Measurements from ENCODE around the gene ASPM. TPM values are rescaled to one million over a fixed set of nuclear protein-coding genes. Genes with fewer than 3 reads are reported as not detected.

ASPM gene
- total and polyA plus RNA-seq, 2 donors (not counting 1 experiment from before 2014, with no cell fraction given): 4.4 to 9.7 TPM

GRCh38 chr1:197096137-197096536 is 50.3 kb downstream of the ASPM start:
- no peaks in the 10 kb centered on the region for H3K9me3 ChIP-seq (ENCODE audit: control insufficient read depth, insufficient read depth, low read depth, low read length)
- no peak for DNase-seq (ENCODE audit: low read depth in 2 of 2)
- H3K27ac ChIP-seq (ENCODE audit: insufficient read depth, low read length): no peak overlapping the region
- H3K4me1 ChIP-seq (ENCODE audit: control insufficient read depth, extremely low read depth, insufficient read depth, low read length): no peaks in the 10 kb centered on the region
- no peak overlapping the region for H3K4me2 ChIP-seq (ENCODE audit: extremely low read depth, insufficient read depth, low read length)
- no peaks in the 10 kb centered on the region for H4K20me1 ChIP-seq (ENCODE audit: control insufficient read depth, extremely low read depth, insufficient read depth, low read length)
- no peaks in the 10 kb centered on the region for H3K79me2 ChIP-seq (ENCODE audit: control insufficient read depth, insufficient read depth, low read length)
- no peak overlapping the region for H2AFZ ChIP-seq (ENCODE audit: low read length)
- no peak overlapping the region for H3K4me3 ChIP-seq (replicated peaks in 1 of 4; ENCODE audit: control extremely low read depth in 1 of 4, insufficient read depth in 1 of 4, low read depth in 3 of 4, low read length in 4 of 4)
- H3K36me3 ChIP-seq (ENCODE audit: control insufficient read depth, insufficient read depth, low read length): no peaks in the 10 kb centered on the region
- no peak for TF ChIP-seq EZH2 (IDR thresholded peaks at IDR 0.05; ENCODE audit: low read length, missing control alignments)
- TF ChIP-seq, protein P1, sequence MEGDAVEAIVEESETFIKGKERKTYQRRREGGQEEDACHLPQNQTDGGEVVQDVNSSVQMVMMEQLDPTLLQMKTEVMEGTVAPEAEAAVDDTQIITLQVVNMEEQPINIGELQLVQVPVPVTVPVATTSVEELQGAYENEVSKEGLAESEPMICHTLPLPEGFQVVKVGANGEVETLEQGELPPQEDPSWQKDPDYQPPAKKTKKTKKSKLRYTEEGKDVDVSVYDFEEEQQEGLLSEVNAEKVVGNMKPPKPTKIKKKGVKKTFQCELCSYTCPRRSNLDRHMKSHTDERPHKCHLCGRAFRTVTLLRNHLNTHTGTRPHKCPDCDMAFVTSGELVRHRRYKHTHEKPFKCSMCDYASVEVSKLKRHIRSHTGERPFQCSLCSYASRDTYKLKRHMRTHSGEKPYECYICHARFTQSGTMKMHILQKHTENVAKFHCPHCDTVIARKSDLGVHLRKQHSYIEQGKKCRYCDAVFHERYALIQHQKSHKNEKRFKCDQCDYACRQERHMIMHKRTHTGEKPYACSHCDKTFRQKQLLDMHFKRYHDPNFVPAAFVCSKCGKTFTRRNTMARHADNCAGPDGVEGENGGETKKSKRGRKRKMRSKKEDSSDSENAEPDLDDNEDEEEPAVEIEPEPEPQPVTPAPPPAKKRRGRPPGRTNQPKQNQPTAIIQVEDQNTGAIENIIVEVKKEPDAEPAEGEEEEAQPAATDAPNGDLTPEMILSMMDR (conservative IDR thresholded peaks at IDR 0.05 in 1 of 2, IDR thresholded peaks at IDR 0.05 in 1 of 2; ENCODE audit: low read depth in 1 of 2, low read length in 2 of 2): no peak
- no peaks in the 10 kb centered on the region for H3K27me3 ChIP-seq (ENCODE audit: control insufficient read depth, insufficient read depth, low read length)
- H3K9ac ChIP-seq (ENCODE audit: insufficient read depth, low read length): no peak overlapping the region

- DNase-seq (ENCODE audit: low read depth in 2 of 2): no peak
- H2AFZ ChIP-seq (ENCODE audit: low read length): no peak overlapping the region
- no peak overlapping the region for H3K4me3 ChIP-seq (replicated peaks in 1 of 4; ENCODE audit: control extremely low read depth in 1 of 4, insufficient read depth in 1 of 4, low read depth in 3 of 4, low read length in 4 of 4)
- H3K27me3 ChIP-seq (ENCODE audit: control insufficient read depth, insufficient read depth, low read length): no peaks in the 10 kb centered on the region
- H3K27ac ChIP-seq (ENCODE audit: insufficient read depth, low read length): no peak overlapping the region
- no peaks in the 10 kb centered on the region for H3K4me1 ChIP-seq (ENCODE audit: control insufficient read depth, extremely low read depth, insufficient read depth, low read length)
- no peak for TF ChIP-seq EZH2 (IDR thresholded peaks at IDR 0.05; ENCODE audit: low read length, missing control alignments)
- TF ChIP-seq, protein P1 (conservative IDR thresholded peaks at IDR 0.05 in 1 of 2, IDR thresholded peaks at IDR 0.05 in 1 of 2; ENCODE audit: low read depth in 1 of 2, low read length in 2 of 2): no peak
- H3K9me3 ChIP-seq (ENCODE audit: control insufficient read depth, insufficient read depth, low read depth, low read length): no peaks in the 10 kb centered on the region
- no peaks in the 10 kb centered on the region for H3K36me3 ChIP-seq (ENCODE audit: control insufficient read depth, insufficient read depth, low read length)
- no peaks in the 10 kb centered on the region for H3K79me2 ChIP-seq (ENCODE audit: control insufficient read depth, insufficient read depth, low read length)
- no peak overlapping the region for H3K9ac ChIP-seq (ENCODE audit: insufficient read depth, low read length)
- H3K4me2 ChIP-seq (ENCODE audit: extremely low read depth, insufficient read depth, low read length): no peak overlapping the region
- no peaks in the 10 kb centered on the region for H4K20me1 ChIP-seq (ENCODE audit: control insufficient read depth, extremely low read depth, insufficient read depth, low read length)
These were observed 53.1 kb downstream of the ASPM start for GRCh38 chr1:197093226-197093885.

GRCh38 chr1:197092491-197093023 is 53.9 kb downstream of the ASPM start:
- no peak for TF ChIP-seq EZH2 (IDR thresholded peaks at IDR 0.05; ENCODE audit: low read length, missing control alignments)
- TF ChIP-seq, protein P1 (conservative IDR thresholded peaks at IDR 0.05 in 1 of 2, IDR thresholded peaks at IDR 0.05 in 1 of 2; ENCODE audit: low read depth in 1 of 2, low read length in 2 of 2): no peak
- H3K27ac ChIP-seq (ENCODE audit: insufficient read depth, low read length): no peak overlapping the region
- H3K4me1 ChIP-seq (ENCODE audit: control insufficient read depth, extremely low read depth, insufficient read depth, low read length): no peaks in the 10 kb centered on the region
- H3K9ac ChIP-seq (ENCODE audit: insufficient read depth, low read length): no peak overlapping the region
- no peak for DNase-seq (ENCODE audit: low read depth in 2 of 2)
- H3K4me3 ChIP-seq (replicated peaks in 1 of 4; ENCODE audit: control extremely low read depth in 1 of 4, insufficient read depth in 1 of 4, low read depth in 3 of 4, low read length in 4 of 4): no peak overlapping the region
- no peaks in the 10 kb centered on the region for H3K9me3 ChIP-seq (ENCODE audit: control insufficient read depth, insufficient read depth, low read depth, low read length)
- H3K36me3 ChIP-seq (ENCODE audit: control insufficient read depth, insufficient read depth, low read length): no peaks in the 10 kb centered on the region
- H3K4me2 ChIP-seq (ENCODE audit: extremely low read depth, insufficient read depth, low read length): no peak overlapping the region
- no peaks in the 10 kb centered on the region for H3K27me3 ChIP-seq (ENCODE audit: control insufficient read depth, insufficient read depth, low read length)
- no peak overlapping the region for H2AFZ ChIP-seq (ENCODE audit: low read length)
- no peaks in the 10 kb centered on the region for H3K79me2 ChIP-seq (ENCODE audit: control insufficient read depth, insufficient read depth, low read length)
- H4K20me1 ChIP-seq (ENCODE audit: control insufficient read depth, extremely low read depth, insufficient read depth, low read length): no peaks in the 10 kb centered on the region

Data from fibroblast of lung (primary cell).